Measurements from ENCODE around the gene BABAM2.

Gene BABAM2

GRCh38 chr2:28320009-28320365 lies 429.5 kb downstream of the BABAM2 start (continued):
- TF ChIP-seq, protein P1, sequence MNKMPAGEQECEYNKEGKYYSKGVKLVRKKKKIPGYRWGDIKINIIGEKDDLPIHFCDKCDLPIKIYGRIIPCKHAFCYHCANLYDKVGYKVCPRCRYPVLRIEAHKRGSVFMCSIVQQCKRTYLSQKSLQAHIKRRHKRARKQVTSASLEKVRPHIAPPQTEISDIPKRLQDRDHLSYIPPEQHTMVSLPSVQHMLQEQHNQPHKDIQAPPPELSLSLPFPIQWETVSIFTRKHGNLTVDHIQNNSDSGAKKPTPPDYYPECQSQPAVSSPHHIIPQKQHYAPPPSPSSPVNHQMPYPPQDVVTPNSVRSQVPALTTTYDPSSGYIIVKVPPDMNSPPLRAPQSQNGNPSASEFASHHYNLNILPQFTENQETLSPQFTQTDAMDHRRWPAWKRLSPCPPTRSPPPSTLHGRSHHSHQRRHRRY (tag by site-specific recombination; IDR thresholded peaks at IDR 0.05): no peak
- no peak for TF ChIP-seq HOXD13 (CRISPR knock-in tag; IDR thresholded peaks at IDR 0.05; ENCODE audit: borderline replicate concordance)
- no peak for TF ChIP-seq ZNF560 (tag by site-specific recombination; IDR thresholded peaks at IDR 0.05; ENCODE audit: borderline replicate concordance)

GRCh38 chr2:28320371-28320770 lies 429.8 kb downstream of the BABAM2 start:
- Histone ChIP-seq H3K27ac (ENCODE audit: extremely low read depth, low read depth, low read length) (no peak overlapping the region), H3K36me3 (ENCODE audit: control insufficient read depth in 2 of 2, insufficient read depth in 1 of 2, low read length in 2 of 2) (no peaks in the 10 kb centered on the region), H3K9me3 (ENCODE audit: control insufficient read depth, insufficient read depth, low read depth, low read length) (no peaks in the 10 kb centered on the region), H3K4me3 (ENCODE audit: low read depth, low read length) (no peak overlapping the region), H3K4me1 (ENCODE audit: control insufficient read depth, insufficient read depth, low read length) (no peaks in the 10 kb centered on the region)
- ChIA-PET POLR2A (no interaction called here), CTCF (no interaction called here)
- TF ChIP-seq, protein P2, sequence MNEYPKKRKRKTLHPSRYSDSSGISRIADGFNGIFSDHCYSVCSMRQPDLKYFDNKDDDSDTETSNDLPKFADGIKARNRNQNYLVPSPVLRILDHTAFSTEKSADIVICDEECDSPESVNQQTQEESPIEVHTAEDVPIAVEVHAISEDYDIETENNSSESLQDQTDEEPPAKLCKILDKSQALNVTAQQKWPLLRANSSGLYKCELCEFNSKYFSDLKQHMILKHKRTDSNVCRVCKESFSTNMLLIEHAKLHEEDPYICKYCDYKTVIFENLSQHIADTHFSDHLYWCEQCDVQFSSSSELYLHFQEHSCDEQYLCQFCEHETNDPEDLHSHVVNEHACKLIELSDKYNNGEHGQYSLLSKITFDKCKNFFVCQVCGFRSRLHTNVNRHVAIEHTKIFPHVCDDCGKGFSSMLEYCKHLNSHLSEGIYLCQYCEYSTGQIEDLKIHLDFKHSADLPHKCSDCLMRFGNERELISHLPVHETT (tag by site-specific recombination; IDR thresholded peaks at IDR 0.05): no peak
- TF ChIP-seq ZNF132 (tag by site-specific recombination; IDR thresholded peaks at IDR 0.05; ENCODE audit: borderline replicate concordance) (no peak), CTCF (tag by site-specific recombination; IDR thresholded peaks at IDR 0.05) (no peak), ZNF530 (tag by site-specific recombination; IDR thresholded peaks at IDR 0.05; ENCODE audit: low read depth) (no peak), ZNF561 (tag by site-specific recombination; IDR thresholded peaks at IDR 0.05; ENCODE audit: borderline replicate concordance) (no peak), ZNF792 (tag by site-specific recombination; IDR thresholded peaks at IDR 0.05) (no peak), ZNF585B (tag by site-specific recombination; IDR thresholded peaks at IDR 0.05) (no peak), BCL11B (tag by site-specific recombination; IDR thresholded peaks at IDR 0.05; ENCODE audit: low read depth) (no peak), ZNF366 (tag by site-specific recombination; conservative IDR thresholded peaks at IDR 0.05) (no peak), ZFP37 (tag by site-specific recombination; IDR thresholded peaks at IDR 0.05) (no peak), OVOL3 (tag by site-specific recombination; IDR thresholded peaks at IDR 0.05) (no peak), PATZ1 (tag by site-specific recombination; IDR thresholded peaks at IDR 0.05) (no peak), KLF7 (tag by site-specific recombination; IDR thresholded peaks at IDR 0.05; ENCODE audit: borderline replicate concordance) (no peak), ZNF155 (tag by site-specific recombination; IDR thresholded peaks at IDR 0.05) (no peak), SCRT2 (tag by site-specific recombination; IDR thresholded peaks at IDR 0.05) (no peak), ZNF629 (tag by site-specific recombination; IDR thresholded peaks at IDR 0.05) (no peak)
- TF ChIP-seq, protein P3, sequence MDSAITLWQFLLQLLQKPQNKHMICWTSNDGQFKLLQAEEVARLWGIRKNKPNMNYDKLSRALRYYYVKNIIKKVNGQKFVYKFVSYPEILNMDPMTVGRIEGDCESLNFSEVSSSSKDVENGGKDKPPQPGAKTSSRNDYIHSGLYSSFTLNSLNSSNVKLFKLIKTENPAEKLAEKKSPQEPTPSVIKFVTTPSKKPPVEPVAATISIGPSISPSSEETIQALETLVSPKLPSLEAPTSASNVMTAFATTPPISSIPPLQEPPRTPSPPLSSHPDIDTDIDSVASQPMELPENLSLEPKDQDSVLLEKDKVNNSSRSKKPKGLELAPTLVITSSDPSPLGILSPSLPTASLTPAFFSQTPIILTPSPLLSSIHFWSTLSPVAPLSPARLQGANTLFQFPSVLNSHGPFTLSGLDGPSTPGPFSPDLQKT (IDR thresholded peaks at IDR 0.05; ENCODE audit: borderline replicate concordance, low read depth, low read length): no peak
- TF ChIP-seq, protein P4, sequence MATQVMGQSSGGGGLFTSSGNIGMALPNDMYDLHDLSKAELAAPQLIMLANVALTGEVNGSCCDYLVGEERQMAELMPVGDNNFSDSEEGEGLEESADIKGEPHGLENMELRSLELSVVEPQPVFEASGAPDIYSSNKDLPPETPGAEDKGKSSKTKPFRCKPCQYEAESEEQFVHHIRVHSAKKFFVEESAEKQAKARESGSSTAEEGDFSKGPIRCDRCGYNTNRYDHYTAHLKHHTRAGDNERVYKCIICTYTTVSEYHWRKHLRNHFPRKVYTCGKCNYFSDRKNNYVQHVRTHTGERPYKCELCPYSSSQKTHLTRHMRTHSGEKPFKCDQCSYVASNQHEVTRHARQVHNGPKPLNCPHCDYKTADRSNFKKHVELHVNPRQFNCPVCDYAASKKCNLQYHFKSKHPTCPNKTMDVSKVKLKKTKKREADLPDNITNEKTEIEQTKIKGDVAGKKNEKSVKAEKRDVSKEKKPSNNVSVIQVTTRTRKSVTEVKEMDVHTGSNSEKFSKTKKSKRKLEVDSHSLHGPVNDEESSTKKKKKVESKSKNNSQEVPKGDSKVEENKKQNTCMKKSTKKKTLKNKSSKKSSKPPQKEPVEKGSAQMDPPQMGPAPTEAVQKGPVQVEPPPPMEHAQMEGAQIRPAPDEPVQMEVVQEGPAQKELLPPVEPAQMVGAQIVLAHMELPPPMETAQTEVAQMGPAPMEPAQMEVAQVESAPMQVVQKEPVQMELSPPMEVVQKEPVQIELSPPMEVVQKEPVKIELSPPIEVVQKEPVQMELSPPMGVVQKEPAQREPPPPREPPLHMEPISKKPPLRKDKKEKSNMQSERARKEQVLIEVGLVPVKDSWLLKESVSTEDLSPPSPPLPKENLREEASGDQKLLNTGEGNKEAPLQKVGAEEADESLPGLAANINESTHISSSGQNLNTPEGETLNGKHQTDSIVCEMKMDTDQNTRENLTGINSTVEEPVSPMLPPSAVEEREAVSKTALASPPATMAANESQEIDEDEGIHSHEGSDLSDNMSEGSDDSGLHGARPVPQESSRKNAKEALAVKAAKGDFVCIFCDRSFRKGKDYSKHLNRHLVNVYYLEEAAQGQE (tag by site-specific recombination; IDR thresholded peaks at IDR 0.05): no peak
